ENCODE results near the gene WASF2.
"Not testable (repeated sequence)": the region's sequence is repeated elsewhere in the genome, so short reads cannot be mapped to it uniquely, and the experiment has no call there.

WASF2 gene

DNA sequence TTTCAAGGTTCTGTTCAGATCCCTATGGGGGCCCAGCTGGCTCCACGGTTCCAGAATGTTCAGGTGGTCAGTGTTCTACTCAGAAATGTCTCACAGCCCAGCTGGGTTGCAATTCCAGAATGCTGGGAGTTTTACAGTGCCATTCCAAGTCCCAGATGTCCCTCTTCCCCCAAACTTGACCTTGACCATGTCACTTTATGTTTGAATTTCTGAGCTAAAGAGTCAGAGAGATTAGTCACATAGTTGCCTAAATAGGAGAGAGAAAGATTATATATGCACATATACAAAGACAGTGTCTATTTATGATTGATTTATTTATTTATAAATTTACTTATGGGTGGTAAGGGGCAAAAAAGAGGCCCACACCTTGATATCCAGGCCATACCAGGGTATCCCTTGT lies 95.0 kb downstream of the WASF2 start:
- DNase-seq = no peak

DNA sequence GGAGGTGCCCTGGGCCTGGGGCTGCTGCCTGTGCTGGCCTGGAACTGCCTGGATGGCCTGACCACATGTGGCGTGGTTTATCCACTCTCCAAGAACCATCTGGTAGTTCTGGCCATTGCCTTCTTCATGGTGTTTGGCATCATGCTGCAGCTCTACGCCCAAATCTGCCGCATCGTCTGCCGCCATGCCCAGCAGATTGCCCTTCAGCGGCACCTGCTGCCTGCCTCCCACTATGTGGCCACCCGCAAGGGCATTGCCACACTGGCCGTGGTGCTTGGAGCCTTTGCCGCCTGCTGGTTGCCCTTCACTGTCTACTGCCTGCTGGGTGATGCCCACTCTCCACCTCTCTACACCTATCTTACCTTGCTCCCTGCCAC lies 95.7 kb downstream of the WASF2 start:
- no peak for DNase-seq

DNA sequence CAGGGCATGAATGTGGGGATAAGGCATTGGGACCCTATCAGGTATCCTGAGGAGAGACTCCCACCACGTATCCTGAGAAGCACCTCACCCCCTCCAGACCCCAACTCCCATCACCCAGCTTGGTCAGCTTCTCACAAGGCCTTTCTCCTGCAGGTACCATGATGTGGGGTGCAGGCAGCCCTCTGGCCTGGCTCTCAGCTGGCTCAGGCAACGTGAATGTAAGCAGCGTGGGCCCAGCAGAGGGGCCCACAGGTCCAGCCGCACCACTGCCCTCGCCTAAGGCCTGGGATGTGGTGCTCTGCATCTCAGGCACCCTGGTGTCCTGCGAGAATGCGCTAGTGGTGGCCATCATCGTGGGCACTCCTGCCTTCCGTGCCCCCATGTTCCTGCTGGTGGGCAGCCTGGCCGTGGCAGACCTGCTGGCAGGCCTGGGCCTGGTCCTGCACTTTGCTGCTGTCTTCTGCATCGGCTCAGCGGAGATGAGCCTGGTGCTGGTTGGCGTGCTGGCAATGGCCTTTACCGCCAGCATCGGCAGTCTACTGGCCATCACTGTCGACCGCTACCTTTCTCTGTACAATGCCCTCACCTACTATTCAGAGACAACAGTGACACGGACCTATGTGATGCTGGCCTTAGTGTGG lies 96.2 kb downstream of the WASF2 start:
- DNase-seq = no peak

DNA sequence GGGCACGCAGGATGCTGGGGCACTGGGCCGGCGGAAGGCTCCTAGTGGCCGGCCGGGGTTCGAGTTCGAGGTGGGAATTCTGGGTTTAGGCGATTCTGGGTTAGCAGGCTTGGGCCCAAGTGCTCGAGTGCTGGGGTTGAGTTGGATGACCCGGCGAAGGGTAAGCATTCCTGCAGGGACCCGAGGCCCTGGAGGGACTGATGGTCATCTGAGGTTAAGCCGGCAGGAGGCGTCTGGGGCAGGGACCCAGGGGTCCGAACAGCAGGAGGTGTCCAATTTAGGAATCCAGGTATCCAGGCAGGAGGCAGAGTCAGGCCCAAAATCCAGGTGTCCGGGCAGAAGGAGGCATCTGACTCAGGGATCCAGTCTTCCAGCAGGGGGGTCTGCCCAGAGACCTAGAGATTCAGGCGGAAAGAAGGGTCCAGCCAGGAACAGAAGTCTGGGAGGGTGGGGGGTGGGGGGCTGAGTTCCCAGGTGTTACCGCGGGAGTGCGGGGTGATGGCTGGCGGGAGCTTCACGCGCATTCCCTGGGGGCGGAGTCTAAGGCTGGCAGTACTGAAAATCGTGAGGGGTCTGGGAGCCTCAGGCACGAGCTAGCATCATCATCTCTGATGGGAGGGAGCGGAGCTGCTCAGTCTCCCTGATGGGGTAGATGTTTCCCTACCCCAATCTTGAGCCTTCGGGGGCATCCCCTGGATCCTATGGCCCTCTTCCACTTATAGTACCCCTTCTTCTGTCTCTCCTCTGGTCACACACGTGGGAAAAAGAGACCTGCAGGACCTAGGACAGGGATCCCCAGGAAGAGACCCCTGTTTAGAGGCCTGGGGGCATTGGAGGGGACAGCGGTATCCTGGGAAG lies 97.0 kb downstream of the WASF2 start:
- DNase-seq = no peak

DNA sequence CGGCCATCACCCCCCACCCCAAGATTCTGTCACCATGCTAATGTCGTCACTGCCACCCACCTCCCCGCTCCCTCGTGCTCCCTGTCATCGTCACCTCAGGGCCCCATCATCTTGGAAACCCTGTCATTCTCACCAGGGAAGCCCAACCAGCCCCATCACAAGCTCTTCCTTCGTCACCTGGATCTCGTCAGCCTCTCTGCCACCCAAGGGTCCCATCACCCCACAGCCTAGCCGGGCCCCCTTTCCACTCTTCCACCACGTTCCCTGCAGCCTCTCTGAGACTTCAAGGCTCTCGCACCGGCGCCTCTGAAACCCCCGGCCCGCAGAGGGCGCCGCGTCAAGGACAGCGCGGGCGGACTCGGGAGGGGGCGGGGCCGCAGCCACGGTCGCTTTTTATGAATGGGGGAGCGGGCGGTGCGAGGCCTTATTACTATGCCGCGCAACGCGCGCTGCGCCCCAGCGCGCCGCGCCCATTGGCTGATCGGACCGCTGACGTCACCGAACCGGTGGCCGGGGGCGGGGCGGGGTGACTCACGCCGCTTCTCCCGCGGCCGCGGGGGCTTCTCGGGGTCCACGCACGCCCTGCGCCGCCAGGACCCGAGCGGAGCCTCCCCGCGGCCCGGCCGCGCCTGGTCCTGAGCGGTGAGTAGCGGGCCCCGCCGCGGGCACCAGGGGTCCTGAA lies 97.7 kb downstream of the WASF2 start, which contains the start of gene GPR3:
Gene GPR3, plus strand, starts transcription at position 527 of the 682 bp plus-strand sequence. CDS start 1,177 bp downstream, outside the sequence.
- no peak for DNase-seq

DNA sequence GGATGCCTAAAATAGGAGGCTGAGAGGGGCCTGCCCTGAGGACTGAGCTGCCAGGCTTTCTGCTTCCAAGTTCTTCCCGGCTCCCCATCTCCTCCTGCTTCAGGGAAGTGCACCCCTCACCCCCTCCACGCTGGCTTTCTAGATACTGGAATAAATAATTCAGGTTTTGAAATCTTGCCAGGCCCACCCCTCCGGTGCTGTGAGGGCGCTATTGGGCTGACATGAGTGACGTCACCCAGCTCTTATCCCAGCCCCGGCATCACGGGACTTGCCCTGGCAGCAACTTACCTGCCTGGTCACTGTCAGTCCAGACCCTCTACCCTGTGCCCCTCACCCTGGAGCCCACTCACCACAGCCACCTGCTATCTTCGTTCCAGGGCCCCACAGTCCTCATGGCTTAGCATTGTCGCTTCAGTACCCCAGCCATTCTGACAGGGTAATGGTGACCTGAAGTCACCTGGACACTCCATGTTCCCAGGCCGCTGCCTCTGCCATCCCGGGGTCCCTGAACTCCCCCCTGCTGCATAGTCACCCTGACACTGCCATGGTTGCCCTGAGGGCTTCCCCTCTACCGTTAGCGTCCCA lies 98.4 kb downstream of the WASF2 start:
- DNase-seq = no peak

DNA sequence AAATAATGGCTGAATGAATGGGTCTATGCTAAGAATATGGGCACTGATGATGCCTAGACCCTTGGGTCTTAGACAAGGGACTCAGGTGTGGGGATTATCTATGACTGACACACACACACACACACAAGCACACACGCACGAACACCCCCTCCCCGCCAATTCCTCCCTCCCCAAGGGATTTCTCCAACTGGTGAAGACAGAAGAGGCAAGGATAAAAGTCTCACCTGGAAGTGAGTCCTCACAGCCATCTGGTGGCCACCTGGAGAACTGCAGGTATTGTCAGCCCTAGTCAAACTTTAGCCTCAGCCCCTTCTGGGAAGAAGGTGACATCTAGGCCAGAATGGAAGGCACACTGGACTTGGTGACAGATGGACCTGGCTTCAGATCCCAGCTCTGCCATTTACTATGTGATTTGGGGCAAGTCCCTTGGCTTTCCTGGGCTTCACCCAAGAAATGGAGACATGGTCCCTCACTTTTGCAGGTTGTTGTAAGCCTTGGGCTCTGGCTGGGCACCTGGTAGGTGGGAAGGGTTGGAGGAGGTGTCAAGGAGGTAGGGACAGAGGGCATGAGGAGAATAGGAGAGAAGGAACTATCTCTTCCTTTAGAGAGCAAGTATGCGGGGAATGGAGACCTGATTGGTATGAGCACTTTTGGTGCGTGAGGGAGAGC lies 101.5 kb downstream of the WASF2 start:
- no peak for DNase-seq

DNA sequence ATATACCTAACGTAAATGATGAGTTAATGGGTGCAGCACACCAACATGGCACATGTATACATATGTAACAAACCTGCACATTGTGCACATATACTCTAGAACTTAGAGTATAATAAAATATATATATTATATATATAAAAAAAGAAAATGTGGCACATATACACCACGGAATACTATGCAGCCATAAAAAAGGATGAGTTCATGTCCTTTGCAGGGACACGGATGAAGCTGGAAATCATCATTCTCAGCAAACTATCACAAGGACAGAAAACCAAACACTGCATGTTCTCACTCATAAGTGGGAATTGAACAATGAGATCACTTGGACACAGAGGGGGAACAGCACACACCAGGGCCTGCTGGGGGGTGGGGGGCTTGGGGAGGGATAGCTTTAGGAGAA lies 105.2 kb downstream of the WASF2 start:
- not testable (repeated sequence) for DNase-seq

DNA sequence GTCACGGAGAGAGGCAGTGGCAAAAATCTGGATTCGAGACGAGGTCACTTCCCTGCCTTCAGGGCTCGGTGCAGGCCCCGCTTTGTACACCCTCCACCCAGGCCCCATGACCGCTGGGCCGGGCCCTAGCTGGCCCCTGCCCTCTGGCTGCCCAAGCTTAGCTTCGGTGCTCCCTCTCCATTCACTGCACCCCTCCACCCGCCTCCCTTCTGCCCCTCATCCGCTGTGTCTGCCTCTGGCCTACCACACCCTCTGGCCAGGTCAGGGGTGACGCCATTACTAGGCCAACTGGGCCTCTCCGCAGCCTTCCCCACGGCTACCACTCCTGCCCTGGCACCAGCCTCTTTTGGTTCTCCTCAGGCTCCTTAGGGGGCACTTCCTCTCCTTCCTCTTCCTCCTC lies 106.3 kb downstream of the WASF2 start:
- no peak for DNase-seq

DNA sequence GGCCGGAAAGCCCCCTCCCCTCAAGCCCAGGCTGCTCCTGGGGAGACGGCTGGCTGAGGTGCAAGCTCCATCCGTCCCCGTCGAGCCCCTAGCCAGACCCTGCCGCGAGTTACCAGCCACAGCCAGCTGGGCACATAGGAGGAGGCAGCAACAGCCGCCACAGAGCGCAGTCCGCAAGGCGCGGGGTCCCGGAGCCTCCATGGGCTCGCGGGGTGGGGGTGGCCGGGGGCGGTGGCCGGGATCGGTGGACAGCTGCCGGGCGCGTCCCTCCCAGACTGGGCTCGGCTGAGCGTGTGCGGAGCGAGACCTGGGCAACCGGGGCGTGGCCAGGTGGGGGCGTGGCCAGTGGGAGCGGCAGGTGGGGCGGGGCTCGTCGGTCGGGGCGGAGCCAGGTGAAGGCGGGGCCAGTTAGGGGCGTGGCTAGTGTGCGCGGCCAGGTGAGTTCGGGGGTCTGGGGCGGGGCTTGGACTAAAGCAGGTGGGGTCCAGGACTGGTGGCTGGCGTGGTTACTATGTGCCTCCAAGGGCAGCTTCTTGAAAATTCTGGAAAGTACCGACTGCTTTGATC lies 106.8 kb downstream of the WASF2 start, which contains the start of gene CD164L2:
Gene CD164L2, minus strand, starts transcription at position 295 of the 567 bp plus-strand sequence. Its CDS starts 94 bp downstream, at position 201.
- DNase-seq = peak; percentile 32

DNA sequence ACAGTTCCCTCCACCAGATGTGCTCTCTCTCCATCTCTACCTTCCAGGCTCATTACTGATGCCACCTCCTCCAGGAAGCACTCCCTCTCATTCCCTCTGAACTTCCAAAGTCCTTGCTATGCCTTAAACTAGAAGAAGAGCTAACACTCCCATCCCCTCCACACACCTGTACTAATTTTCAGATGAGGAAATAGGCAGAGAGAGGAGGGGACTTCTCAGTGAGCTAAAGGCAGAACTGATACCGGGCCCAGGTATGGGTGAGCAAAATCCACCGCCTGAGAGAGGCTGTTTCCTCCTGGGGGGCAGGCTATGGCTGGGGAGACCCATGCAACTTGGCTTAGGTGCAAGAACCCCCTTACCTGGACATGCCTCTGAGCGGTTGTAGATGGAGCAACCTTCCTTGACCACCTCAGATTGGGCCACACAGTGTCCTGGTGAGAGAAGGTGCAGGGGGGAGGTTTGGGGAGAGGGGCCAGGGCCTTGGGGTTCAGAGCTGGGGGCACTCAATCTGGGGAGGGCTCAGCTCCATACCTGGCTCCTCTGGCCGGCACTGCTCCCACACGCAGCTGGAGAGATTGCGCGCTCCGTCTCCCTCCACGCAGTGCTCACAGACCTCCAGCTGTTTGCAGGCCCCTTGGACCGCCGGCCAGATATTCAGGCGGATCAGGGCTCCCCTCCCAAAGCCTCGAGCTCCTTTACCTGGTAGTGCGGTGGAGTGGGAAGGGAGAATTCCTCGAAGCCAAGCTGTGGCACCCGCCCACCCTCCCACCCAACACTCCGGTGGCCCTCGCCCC lies 107.8 kb downstream of the WASF2 start:
- no peak for DNase-seq

DNA sequence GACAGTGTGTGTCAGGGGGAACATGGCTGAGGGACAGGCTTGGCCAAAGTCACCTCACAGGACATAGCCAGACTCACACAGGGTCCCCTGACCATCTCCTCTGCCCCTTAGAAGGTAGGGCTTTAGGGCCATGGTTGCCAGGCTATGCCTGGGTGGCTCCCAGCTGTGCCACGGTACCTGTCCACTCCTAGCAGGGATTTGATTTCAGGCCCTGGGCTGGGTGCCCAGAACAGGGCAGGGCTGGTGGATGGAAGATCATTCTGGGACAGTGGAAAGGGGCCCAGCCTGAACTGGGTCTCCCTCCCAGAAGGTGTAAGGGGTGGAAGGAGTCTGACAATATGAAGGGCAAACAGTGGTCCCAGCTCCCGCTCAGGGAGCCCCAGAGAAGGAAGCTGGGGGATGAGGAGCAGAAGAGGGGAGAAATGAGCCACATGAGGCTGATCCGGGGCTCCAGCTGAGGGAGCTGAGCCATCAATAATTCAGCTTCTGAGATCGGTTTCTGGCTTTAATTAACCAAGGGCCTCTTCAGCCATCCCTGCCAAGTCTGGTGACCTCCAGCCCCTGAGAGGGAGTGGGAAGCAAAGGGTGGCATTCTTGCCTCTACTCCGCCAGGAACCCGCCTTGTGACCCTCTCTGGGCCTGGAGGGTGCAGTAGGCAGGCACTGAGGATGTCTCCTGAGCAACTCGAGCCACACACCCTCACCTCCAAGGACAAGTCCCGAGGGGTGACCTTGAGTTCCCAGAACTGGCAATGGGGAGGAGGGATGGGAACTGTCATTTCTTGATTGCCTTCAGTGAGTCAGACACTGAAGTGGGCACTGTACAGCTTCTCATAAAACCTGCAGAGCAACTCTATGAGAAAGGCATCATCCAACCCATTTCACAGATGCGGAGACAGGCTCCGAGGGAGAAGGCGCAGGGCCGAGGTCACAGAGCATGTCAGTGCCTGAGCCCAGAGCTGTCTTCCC lies 108.9 kb downstream of the WASF2 start:
- no peak for DNase-seq

DNA sequence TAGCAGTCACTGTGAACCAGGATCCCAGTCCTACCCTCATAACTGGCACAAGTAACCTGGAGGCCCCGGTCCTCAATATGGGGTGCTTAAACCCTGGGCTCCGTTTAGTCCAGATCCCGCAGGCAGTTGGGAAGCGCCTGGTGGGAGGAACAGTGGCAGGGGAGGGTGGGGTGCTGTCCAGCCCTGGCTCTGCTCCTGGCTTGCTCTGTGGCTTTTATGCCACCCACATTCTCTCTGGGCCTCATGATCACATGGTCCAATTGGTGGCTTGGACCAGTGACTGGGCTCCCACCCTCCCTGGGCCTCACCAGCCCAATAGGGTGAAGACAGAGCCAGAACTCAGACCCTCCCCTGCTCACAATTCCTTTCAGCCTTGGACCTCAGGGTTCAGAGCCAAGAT lies 109.7 kb downstream of the WASF2 start:
- DNase-seq = no peak

DNA sequence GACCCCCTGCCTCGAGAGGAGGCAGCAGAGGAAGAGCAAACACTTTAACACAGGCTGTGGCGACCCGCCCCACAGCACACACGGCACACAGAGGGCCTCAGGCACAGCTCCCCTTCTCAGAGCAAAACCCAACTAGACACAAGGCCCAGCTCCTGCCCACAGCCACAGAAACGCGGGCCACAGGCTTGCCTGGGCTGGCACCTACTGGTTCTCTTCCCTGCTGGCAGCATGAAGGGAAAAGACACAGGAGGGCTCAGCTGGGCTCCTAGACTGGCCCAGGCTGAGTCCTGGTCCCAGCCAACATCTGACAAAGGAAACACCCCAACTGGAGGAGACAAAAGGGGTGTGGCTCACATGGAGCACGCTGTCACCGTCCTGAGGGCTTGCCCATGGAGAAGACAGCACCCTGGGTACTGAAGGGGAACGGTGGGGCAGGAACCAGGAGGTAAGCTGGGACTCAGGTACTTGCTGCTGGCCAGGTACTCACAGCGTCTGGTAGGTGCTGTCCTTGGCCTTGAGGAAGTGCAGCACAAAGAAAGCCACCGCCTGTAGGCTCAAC lies 110.3 kb downstream of the WASF2 start:
- DNase-seq = no peak

DNA sequence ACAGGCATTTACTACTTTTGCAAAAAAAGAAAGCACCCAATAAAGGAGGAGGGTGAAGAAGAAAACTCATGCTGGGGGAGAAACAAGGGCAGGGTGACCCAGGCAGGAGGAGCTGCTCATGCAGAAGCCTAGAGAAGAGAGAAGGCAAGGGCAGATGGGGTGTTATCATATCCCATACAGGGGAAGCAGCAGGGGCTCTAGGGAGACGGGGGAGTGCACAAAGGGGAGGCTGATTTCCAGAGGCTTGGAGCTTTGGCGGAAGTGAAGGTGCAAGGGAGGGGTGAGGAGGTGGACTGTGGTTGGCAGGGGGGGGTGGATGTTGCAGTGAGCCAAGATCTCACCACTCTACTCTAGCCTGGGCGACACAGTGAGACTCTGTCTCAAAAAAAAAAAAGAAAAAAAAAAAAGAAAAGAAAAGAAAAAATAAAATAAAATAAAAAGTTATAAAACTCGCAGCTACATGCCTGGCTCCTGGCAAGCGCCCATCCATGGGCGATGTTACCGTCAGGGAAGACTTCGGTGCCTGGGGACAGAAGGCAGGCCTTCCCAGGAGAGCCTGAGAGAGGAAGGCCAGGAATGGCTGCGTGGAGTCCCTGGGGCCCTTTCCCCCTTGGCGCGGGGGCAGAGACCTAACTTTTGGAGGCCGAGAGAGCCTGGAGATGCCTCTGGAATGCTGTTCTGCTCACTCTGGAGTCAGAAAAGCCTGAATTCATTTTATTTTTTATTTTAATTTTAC lies 112.0 kb downstream of the WASF2 start:
- no peak for DNase-seq

DNA sequence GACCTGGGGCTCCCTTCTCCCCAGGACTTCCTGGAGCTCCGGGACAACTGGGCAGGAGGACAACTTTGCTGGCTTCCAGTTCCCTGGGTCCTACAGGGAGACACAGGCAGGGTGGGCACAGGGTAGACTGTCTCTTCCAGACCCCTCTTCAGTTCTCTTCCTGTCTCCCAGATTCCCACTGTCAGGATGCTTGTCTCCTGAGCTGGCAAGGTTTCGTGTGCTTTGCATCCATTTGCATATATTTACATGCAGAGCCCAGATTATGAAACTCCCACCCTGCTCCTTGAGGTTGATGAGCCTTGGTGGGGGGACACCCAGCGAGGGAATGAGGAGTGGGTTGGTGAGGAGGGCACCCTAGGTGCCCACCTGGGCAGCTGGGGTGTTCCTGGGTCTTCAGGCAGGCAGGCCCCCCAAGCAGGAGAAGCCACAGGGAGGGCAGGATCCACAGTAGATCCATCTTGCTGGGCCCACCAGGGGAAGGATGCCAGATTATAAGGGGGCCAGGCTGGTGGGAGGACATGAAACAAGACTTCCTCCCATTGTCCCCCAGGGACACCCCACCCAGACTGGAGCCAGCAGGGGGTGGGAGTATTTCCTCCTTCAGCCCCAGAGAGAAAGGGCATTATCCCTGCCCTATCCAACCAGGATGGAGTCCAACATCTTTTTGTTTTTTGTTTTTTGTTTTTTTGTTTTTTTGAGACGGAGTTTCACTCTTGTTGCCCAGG lies 115.4 kb downstream of the WASF2 start, which contains the start of gene FCN3:
Gene FCN3, minus strand, starts transcription at position 463 of the 725 bp plus-strand sequence. Its CDS starts 6 bp downstream, at position 457.
- DNase-seq = no peak

DNA sequence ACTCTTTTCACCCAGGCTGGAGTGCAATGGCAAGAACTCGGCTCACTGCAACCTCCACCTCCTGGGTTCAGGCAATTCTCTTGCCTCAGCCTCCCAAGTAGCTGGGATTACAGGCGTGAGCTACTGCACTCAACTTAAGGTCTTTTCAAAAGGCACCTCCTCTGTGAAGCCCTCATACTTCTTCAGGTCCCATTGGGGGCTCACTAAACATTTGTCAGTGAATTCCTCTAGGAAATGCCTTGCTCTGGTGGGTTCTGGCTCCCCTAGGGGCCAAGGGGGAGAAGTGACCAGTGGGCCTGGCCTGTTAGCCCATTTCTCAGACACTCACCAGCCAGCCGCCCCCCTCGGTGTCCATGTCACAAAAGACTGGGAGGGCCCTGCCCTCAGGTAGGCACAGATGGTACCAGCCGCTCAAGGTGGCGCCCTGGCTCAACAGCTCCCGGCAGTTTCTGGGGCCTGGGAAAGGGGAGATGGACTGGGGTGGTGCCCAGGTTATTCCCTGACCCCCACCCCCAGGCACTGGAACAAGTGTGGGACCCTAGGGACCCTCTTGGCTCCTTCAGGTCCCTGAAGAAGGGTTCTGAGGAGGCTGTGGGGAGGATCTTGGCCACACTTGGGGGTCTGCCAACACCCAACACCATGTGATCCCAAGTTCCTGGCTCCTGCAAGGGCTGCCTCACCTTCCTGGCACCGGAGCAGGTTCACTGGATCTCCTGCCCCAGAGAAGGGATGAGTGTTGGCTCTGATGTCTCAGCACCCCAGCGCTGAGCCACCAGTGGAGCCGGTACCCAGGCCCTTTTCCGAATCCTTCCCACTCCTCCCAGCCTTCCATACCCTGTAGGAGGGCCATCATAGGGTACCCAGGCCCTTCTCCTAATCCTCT lies 116.9 kb downstream of the WASF2 start:
- no peak for DNase-seq

Data from NCI-H2029 treated with DMSO at 0.1 percent for 48 hours (cell line).